Esophagus muscularis mucosa (tissue), 3 donors: ENCODE data around the gene PLCL1.

Experiments used
- EP300 ChIP-seq: sonication (generic); formaldehyde crosslinking; IDR thresholded peaks from one replicate; pipeline ENCODE4 v1.6.1; 2017; ENCODE audit warnings: antibody characterized with exemption
- TF ChIP-seq, protein P1 (sequence below), 3 experiments: fragments of 200-600 bp in 2 of 3; fragments of 450-650 bp in 1 of 3; sonication (generic) in 2 of 3; IDR thresholded peaks; one replicate each; pipeline ENCODE4 v1.5.1; 2017 to 2019; ENCODE audit warnings: antibody characterized with exemption in 3 of 3, mild to moderate bottlenecking in 2 of 3, moderate library complexity in 1 of 3

DNA sequence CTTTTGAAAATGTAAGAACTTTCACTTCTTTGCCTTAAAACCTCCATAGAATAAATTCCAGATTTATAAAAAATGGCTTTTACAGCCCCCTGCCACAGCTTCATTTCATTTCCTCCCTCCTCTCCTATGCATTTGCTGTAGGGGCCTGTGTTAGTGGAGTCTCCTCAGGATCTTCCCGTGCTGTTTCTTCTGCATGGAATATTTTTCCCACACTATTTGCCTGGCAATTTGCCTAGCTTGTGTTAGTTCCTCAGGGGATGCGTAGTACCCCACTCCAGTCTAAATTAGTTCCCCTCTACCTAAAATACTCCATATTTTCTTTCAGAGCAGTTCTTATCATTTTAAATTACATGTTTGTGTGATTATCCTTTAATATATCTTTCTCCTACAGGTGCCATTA lies 262.2 kb downstream of the PLCL1 start:
- no peak for TF ChIP-seq EP300
- TF ChIP-seq, protein P1, sequence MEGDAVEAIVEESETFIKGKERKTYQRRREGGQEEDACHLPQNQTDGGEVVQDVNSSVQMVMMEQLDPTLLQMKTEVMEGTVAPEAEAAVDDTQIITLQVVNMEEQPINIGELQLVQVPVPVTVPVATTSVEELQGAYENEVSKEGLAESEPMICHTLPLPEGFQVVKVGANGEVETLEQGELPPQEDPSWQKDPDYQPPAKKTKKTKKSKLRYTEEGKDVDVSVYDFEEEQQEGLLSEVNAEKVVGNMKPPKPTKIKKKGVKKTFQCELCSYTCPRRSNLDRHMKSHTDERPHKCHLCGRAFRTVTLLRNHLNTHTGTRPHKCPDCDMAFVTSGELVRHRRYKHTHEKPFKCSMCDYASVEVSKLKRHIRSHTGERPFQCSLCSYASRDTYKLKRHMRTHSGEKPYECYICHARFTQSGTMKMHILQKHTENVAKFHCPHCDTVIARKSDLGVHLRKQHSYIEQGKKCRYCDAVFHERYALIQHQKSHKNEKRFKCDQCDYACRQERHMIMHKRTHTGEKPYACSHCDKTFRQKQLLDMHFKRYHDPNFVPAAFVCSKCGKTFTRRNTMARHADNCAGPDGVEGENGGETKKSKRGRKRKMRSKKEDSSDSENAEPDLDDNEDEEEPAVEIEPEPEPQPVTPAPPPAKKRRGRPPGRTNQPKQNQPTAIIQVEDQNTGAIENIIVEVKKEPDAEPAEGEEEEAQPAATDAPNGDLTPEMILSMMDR (IDR thresholded peaks at IDR 0.05): no peak
